ENCODE measurements around the gene SLC6A11. TPM values are rescaled to one million over a fixed set of nuclear protein-coding genes. Genes with fewer than 3 reads are reported as not detected.

Gene SLC6A11
- total and polyA plus RNA-seq, 5 experiments from 2014 or later = not detected

GRCh38 chr3:10933021-10933420 lies 117.0 kb downstream of the SLC6A11 start:
- Mint-ChIP-seq H3K9me3 (no peaks in the 10 kb centered on the region), H3K36me3 (no peaks in the 10 kb centered on the region), H3K27ac (no peak overlapping the region), H3K4me3 (no peak overlapping the region), H3K4me1 (no peaks in the 10 kb centered on the region), H3K27me3 (peaks cover 0 to 9% (median 0%) of the 10 kb centered on the region in 5 donors)
- POLR2A ChIA-PET = no interaction called here
- DNase-seq (peak in 1 of 10 donors; percentile 45), ATAC-seq (no peak)

GRCh38 chr3:10933470-10933804 lies 117.4 kb downstream of the SLC6A11 start:
- Mint-ChIP-seq H3K4me3 (no peak overlapping the region), H3K9me3 (no peaks in the 10 kb centered on the region), H3K36me3 (no peaks in the 10 kb centered on the region), H3K27ac (peak overlapping the region in 1 of 10 donors; percentile 68), H3K27me3 (peaks cover 0 to 9% (median 2%) of the 10 kb centered on the region in 5 donors), H3K4me1 (no peaks in the 10 kb centered on the region)
- no peak for ATAC-seq
- POLR2A ChIA-PET = no interaction called here
- no peak for DNase-seq

DNA sequence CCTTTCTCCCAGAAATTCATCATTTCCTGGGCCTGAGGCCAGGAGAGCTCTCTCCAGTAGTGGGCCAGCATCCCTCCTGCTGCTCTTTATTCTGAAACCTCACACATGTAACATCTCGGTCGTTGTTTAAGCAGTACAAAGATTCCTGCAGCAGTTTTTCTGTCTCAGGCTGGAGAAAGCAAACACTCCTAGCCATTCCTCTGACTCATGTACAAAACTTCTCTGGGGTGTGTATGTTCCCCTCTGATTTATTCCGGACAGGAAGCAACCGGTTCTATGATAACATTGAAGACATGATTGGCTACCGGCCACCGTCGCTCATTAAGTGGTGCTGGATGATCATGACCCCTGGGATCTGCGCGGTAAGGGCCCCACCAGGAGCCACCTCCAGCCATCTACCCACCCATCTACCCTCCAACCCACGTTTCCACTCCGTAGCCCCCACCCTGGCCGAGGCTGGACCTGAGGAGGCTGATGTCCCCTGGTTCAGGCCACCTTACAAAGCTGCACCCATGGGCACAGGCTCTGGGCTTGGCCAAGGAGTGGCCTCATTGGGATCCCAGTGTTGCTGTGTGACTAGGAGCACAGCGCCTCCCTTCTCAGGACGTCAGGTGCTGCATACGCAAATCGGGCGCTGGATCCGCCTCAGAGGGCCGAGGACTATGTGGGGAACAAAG lies 117.9 kb downstream of the SLC6A11 start:
- H3K27ac Mint-ChIP-seq = peak overlapping the region in 1 of 10 donors; percentile 68
- H3K4me1 Mint-ChIP-seq = no peaks in the 10 kb centered on the region
- H3K27me3 Mint-ChIP-seq = peaks cover 0 to 9% (median 2%) of the 10 kb centered on the region in 5 donors
- ATAC-seq (no peak), DNase-seq (peak in 1 of 10 donors; percentile 10)
- no peak overlapping the region for H3K4me3 Mint-ChIP-seq
- no peaks in the 10 kb centered on the region for H3K9me3 Mint-ChIP-seq
- POLR2A ChIA-PET = no interaction called here
- no peaks in the 10 kb centered on the region for H3K36me3 Mint-ChIP-seq

GRCh38 chr3:10935028-10935427 lies 119.0 kb downstream of the SLC6A11 start:
- H3K4me3 Mint-ChIP-seq = no peak overlapping the region
- H3K36me3 Mint-ChIP-seq = no peaks in the 10 kb centered on the region

GRCh38 chr3:10935846-10936631 lies 120.0 kb downstream of the SLC6A11 start:
- no peak overlapping the region for H3K27ac Mint-ChIP-seq
- H3K9me3 Mint-ChIP-seq = no peaks in the 10 kb centered on the region
- POLR2A ChIA-PET = no interaction called here
- H3K27me3 Mint-ChIP-seq = peaks cover 2 to 12% (median 6%) of the 10 kb centered on the region in 5 donors
- DNase-seq (peak in 1 of 10 donors; percentile 35), ATAC-seq (no peak)
- no peaks in the 10 kb centered on the region for H3K4me1 Mint-ChIP-seq
- no peak overlapping the region for H3K4me3 Mint-ChIP-seq
- no peaks in the 10 kb centered on the region for H3K36me3 Mint-ChIP-seq

More at GRCh38 chr3:10935028-10935427, 119.0 kb downstream of the SLC6A11 start:
- peaks cover under 1 to 12% (median 6%) of the 10 kb centered on the region in 5 donors for H3K27me3 Mint-ChIP-seq
- H3K27ac Mint-ChIP-seq = no peak overlapping the region
- no peaks in the 10 kb centered on the region for H3K4me1 Mint-ChIP-seq
- POLR2A ChIA-PET = no interaction called here
- no peaks in the 10 kb centered on the region for H3K9me3 Mint-ChIP-seq
- DNase-seq = peak in 1 of 10 donors; percentile 49
- ATAC-seq = no peak

DNA sequence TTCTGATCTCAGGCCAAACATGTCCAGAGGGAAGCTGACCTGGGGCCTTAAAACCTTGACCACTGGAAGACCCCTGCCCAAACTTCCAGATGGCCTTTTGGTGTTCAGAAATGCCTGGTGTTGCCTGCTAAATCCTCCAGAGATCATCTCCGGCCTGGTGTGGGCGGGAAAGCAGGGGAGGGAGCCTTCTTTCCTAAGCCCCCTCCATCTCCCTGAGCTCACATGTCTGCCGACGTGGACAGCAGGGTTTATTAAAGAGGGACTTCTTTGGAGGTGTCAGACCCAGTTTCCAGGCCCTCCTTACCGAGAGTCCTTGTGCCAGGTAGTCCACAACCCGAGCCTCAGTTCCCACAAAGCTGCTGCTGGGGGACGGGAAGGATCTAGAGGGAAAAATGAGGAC lies 120.7 kb downstream of the SLC6A11 start:
- Mint-ChIP-seq H3K4me1 (no peaks in the 10 kb centered on the region), H3K36me3 (no peaks in the 10 kb centered on the region), H3K4me3 (no peak overlapping the region), H3K9me3 (no peaks in the 10 kb centered on the region), H3K27ac (no peak overlapping the region), H3K27me3 (peaks cover 2 to 12% (median 6%) of the 10 kb centered on the region in 5 donors)
- POLR2A ChIA-PET = no interaction called here
- DNase-seq (peak in 1 of 10 donors; percentile 6), ATAC-seq (no peak)

DNA sequence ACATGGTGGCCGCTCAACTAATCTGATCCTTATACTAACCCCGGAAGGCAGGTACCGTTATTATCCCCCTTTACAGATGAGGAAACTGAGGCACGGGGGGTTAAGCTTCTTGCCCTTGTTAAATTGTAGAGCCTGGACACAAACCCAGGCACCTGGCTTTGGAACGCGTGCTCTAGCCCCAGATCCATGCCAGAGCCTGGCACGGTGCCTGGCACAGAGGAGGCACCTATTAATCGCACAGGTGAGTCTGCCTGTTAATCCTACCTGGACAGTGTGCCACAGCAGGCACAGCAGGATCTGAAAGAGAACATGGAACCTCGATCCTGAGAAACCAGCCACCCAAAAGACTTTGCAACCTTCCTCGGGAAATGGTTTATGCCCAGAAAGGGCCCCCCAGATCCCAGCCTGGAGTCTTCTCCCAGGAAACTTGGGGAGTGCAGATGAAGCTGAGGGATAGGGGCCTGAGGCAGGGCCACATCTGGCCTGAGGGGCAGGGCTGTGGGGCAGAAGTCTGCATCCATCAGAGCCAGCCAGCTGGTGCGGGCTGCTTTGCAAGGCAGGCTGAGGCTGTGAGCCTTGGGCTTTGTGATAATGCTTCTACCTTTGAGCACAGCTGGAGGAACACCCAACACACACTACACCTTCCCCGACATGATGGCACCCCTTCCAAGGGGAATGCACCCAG lies 121.3 kb downstream of the SLC6A11 start:
- ATAC-seq (no peak), DNase-seq (peak in 1 of 10 donors; percentile 40)
- H3K27ac Mint-ChIP-seq = no peak overlapping the region
- H3K9me3 Mint-ChIP-seq = peaks cover 0 to 3% (median 0%) of the 10 kb centered on the region in 9 donors
- POLR2A ChIA-PET = no interaction called here
- peaks cover 2 to 12% (median 6%) of the 10 kb centered on the region in 5 donors for H3K27me3 Mint-ChIP-seq
- no peaks in the 10 kb centered on the region for H3K4me1 Mint-ChIP-seq
- H3K36me3 Mint-ChIP-seq = no peaks in the 10 kb centered on the region
- H3K4me3 Mint-ChIP-seq = no peak overlapping the region

- peaks cover 0 to 7% (median 0%) of the 10 kb centered on the region in 9 donors for H3K9me3 Mint-ChIP-seq
- peak in 1 of 10 donors; percentile 14 for DNase-seq
- H3K27me3 Mint-ChIP-seq = peaks cover 5 to 25% (median 11%) of the 10 kb centered on the region in 5 donors
- H3K4me3 Mint-ChIP-seq = no peak overlapping the region
- peaks cover 0 to 2% (median 0%) of the 10 kb centered on the region in 3 donors for H3K36me3 Mint-ChIP-seq
- H3K27ac Mint-ChIP-seq = peak overlapping the region in 1 of 10 donors; percentile 56
- ATAC-seq = no peak
- no peaks in the 10 kb centered on the region for H3K4me1 Mint-ChIP-seq
- POLR2A ChIA-PET = no interaction called here
Measured at GRCh38 chr3:10939556-10939955, 123.5 kb downstream of the SLC6A11 start.

GRCh38 chr3:10940106-10940505 lies 124.1 kb downstream of the SLC6A11 start:
- H3K4me1 Mint-ChIP-seq = no peaks in the 10 kb centered on the region
- H3K27me3 Mint-ChIP-seq = peaks cover 6 to 31% (median 15%) of the 10 kb centered on the region in 5 donors
- H3K36me3 Mint-ChIP-seq = peaks cover 0 to 2% (median 0%) of the 10 kb centered on the region in 3 donors
- no peak overlapping the region for H3K4me3 Mint-ChIP-seq
- POLR2A ChIA-PET = no interaction called here
- no peak overlapping the region for H3K27ac Mint-ChIP-seq
- ATAC-seq = no peak
- DNase-seq = peak in 1 of 10 donors; percentile 56
- peaks cover 0 to 7% (median 0%) of the 10 kb centered on the region in 9 donors for H3K9me3 Mint-ChIP-seq

GRCh38 chr3:10941972-10942371 lies 125.9 kb downstream of the SLC6A11 start:
- no peak for ATAC-seq

GRCh38 chr3:10942690-10943205 lies 126.7 kb downstream of the SLC6A11 start:
- no peak overlapping the region for H3K4me3 Mint-ChIP-seq
- peaks cover 0 to 2% (median 0%) of the 10 kb centered on the region in 3 donors for H3K36me3 Mint-ChIP-seq
- DNase-seq (peak in 1 of 10 donors; percentile 24), ATAC-seq (no peak)
- H3K27me3 Mint-ChIP-seq = peaks cover 6 to 39% (median 17%) of the 10 kb centered on the region in 5 donors
- H3K27ac Mint-ChIP-seq = no peak overlapping the region
- POLR2A ChIA-PET = no interaction called here
- H3K9me3 Mint-ChIP-seq = peaks cover 0 to 7% (median 0%) of the 10 kb centered on the region in 9 donors
- no peaks in the 10 kb centered on the region for H3K4me1 Mint-ChIP-seq

More at GRCh38 chr3:10941972-10942371, 125.9 kb downstream of the SLC6A11 start:
- H3K36me3 Mint-ChIP-seq = peaks cover 0 to 2% (median 0%) of the 10 kb centered on the region in 3 donors
- H3K4me1 Mint-ChIP-seq = no peaks in the 10 kb centered on the region
- DNase-seq = peak in 2 of 10 donors; percentile 4 to 16
- no peak overlapping the region for H3K27ac Mint-ChIP-seq
- peaks cover 6 to 32% (median 17%) of the 10 kb centered on the region in 5 donors for H3K27me3 Mint-ChIP-seq
- H3K4me3 Mint-ChIP-seq = no peak overlapping the region
- peaks cover 0 to 7% (median 0%) of the 10 kb centered on the region in 9 donors for H3K9me3 Mint-ChIP-seq
- POLR2A ChIA-PET = no interaction called here

GRCh38 chr3:10944866-10945265 lies 128.8 kb downstream of the SLC6A11 start:
- H3K27me3 Mint-ChIP-seq = peaks cover 4 to 45% (median 23%) of the 10 kb centered on the region in 5 donors
- POLR2A ChIA-PET = no interaction called here

More at GRCh38 chr3:10944866-10945265, 128.8 kb downstream of the SLC6A11 start:
- no peak for ATAC-seq
- peak in 1 of 10 donors; percentile 43 for DNase-seq
- H3K27ac Mint-ChIP-seq = peak overlapping the region in 1 of 10 donors; percentile 60
- H3K36me3 Mint-ChIP-seq = peaks cover 0 to 2% (median 0%) of the 10 kb centered on the region in 3 donors
- H3K4me1 Mint-ChIP-seq = no peaks in the 10 kb centered on the region
- no peak overlapping the region for H3K4me3 Mint-ChIP-seq
- peaks cover 0 to 7% (median 0%) of the 10 kb centered on the region in 9 donors for H3K9me3 Mint-ChIP-seq
